Right atrium auricular region (tissue), 2 donors: ENCODE data around the gene TMEM52B. TPM values are rescaled to one million over a fixed set of nuclear protein-coding genes. Genes with fewer than 3 reads are reported as not detected.
"Not testable (repeated sequence)": the region's sequence is repeated elsewhere in the genome, so short reads cannot be mapped to it uniquely, and the experiment has no call there.

ENCODE experiments used
- DNase-seq: peaks from one replicate; pipeline ENCODE4 v3.0.0-alpha.2; 2019; ENCODE audit warnings: low spot score
- H3K27ac ChIP-seq, 2 donors: fragments of 200-600 bp; sonication (generic); 1 replicate in 1 of 2; 2 replicates in 1 of 2; pipeline ENCODE4 v1.5.1; 2016 to 2019
- H3K27me3 ChIP-seq, 2 donors: fragments of 200-600 bp; sonication (generic); one replicate each; pipeline versions ENCODE4 v1.5.1 to v1.6.0; 2017 to 2019
- H3K36me3 ChIP-seq: fragments of 200-600 bp; sonication (generic); one replicate; pipeline ENCODE4 v1.5.1; 2016
- H3K4me1 ChIP-seq, 2 donors: fragments of 200-600 bp; sonication (generic); one replicate each; pipeline versions ENCODE4 v1.5.1 to v1.6.0; 2017 to 2019
- H3K4me3 ChIP-seq, 2 donors: fragments of 200-600 bp; sonication (generic); 1 replicate in 1 of 2; 2 replicates in 1 of 2; pipeline ENCODE4 v1.5.1; 2017 to 2019; ENCODE audit warnings: mild to moderate bottlenecking in 1 of 2, moderate library complexity in 1 of 2
- H3K9me3 ChIP-seq, 2 donors: fragments of 200-600 bp; sonication (generic); one replicate each; pipeline ENCODE4 v1.5.1; 2019
- total RNA-seq, 2 donors: library from RNA; depleted of rRNA; stranded (reverse); fragments of >200 nt; gene quantifications; one replicate each; pipeline ENCODE4 v1.1.0, GENCODE V29; 2016
- TF ChIP-seq, protein P1 (sequence below), 2 donors: fragments of 200-600 bp; sonication (generic); IDR thresholded peaks; one replicate each; pipeline ENCODE4 v1.5.1; 2019; ENCODE audit warnings: antibody characterized with exemption in 2 of 2

TMEM52B gene
- total RNA-seq, 2 donors from 2014 or later, result 0.51 TPM; not detected in 1

DNA sequence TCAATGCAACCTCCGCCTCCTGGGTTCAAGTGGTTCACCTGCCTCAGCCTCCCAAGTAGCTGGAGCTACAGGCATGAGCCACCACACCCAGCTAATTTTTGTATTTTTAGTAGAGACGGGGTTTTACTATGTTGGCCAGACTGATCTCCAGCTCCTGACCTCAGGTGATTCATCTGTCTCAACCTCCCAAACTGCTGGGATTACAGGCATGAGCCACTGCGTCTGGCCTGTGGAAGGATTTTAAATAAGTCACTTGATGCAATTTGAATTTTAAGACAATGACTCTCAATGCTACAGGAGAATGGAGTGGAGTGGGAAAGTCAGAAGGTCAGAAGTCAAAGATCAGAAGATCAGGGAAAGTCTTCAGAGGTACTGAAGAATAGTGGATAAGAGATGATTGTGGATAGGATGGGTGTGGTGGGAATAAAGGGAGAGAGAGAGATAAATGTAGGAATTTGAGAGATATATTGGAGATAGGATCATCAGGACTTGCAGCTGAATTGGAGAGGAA is 15.4 kb downstream of the TMEM52B start:
- Histone ChIP-seq H3K27me3 (no peaks in the 10 kb centered on the region), H3K36me3 (no peaks in the 10 kb centered on the region), H3K9me3 (no peaks in the 10 kb centered on the region), H3K27ac (no peak overlapping the region), H3K4me1 (no peaks in the 10 kb centered on the region), H3K4me3 (no peak overlapping the region)
- TF ChIP-seq, protein P1, sequence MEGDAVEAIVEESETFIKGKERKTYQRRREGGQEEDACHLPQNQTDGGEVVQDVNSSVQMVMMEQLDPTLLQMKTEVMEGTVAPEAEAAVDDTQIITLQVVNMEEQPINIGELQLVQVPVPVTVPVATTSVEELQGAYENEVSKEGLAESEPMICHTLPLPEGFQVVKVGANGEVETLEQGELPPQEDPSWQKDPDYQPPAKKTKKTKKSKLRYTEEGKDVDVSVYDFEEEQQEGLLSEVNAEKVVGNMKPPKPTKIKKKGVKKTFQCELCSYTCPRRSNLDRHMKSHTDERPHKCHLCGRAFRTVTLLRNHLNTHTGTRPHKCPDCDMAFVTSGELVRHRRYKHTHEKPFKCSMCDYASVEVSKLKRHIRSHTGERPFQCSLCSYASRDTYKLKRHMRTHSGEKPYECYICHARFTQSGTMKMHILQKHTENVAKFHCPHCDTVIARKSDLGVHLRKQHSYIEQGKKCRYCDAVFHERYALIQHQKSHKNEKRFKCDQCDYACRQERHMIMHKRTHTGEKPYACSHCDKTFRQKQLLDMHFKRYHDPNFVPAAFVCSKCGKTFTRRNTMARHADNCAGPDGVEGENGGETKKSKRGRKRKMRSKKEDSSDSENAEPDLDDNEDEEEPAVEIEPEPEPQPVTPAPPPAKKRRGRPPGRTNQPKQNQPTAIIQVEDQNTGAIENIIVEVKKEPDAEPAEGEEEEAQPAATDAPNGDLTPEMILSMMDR (IDR thresholded peaks at IDR 0.05), result no peak
- no peak for DNase-seq

DNA sequence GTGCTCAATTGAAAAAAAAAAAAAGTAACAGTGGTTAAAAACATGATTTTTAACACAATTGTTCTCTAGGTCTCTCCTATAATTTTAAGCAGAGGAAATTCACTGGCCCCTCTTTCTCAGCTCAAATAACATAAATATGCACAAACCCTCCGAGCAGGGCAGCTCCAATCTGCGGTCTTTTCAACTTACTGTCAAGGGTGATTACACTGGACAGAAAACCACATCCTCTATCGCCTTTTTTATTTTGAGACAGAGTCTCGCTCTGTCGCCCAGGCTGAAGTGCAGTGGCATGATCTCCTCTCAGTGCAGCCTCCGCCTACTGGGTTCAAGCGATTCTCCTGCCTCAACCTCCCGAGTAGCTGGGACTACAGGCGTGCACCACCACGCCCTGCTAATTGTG is 17.4 kb downstream of the TMEM52B start:
- Histone ChIP-seq H3K27ac (no peak overlapping the region), H3K4me1 (no peaks in the 10 kb centered on the region), H3K9me3 (no peaks in the 10 kb centered on the region), H3K36me3 (no peaks in the 10 kb centered on the region), H3K27me3 (no peaks in the 10 kb centered on the region), H3K4me3 (no peak overlapping the region)
- DNase-seq, result peak; percentile 36
- TF ChIP-seq, protein P1 (IDR thresholded peaks at IDR 0.05), result no peak

DNA sequence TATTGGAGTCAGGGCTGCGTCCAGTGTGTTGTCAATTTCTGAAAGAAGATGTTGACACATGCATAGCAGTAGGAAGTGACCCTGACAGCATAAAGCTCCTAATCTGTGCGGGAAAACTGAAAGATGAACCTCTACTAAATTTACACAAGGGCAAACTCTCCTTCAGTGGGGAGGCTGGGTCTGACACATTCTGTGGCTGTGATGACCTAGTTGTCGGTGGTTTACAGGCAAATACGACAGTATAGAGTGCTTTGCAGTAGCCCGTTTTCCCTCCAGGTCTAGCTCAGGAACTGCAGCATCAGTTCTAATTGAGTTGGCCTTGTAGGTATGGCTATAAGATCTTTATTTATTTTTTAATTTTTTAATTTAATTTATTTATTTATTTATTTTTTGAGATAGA is 19.0 kb downstream of the TMEM52B start:
- no peaks in the 10 kb centered on the region for H3K36me3 ChIP-seq
- no peak for DNase-seq
- H3K27ac ChIP-seq, result no peak overlapping the region
- H3K4me3 ChIP-seq, result no peak overlapping the region
- no peaks in the 10 kb centered on the region for H3K27me3 ChIP-seq
- TF ChIP-seq, protein P1 (IDR thresholded peaks at IDR 0.05), result no peak
- H3K4me1 ChIP-seq, result no peaks in the 10 kb centered on the region
- no peaks in the 10 kb centered on the region for H3K9me3 ChIP-seq

DNA sequence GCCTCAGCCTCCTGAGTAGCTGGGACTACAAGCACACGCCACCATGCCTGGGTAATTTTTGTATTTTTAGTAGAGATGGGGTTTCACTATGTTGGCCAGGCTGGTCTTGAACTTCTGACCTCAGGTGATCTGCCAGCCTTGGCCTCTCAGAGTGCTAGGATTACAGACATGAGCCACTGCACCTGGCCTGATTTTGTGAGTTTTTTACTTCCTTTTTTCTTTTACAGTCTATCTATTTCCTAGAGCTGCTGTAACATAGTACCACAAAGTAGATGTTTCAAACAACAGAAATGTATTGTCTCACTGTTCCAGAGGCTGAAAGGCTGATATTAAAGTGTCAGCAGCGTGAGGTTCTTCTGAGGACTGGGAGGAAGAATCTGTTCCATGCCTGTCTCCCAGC is 25.7 kb downstream of the TMEM52B start:
- not testable (repeated sequence) for H3K4me1 ChIP-seq, H3K27ac ChIP-seq, H3K4me3 ChIP-seq, H3K36me3 ChIP-seq, H3K9me3 ChIP-seq, H3K27me3 ChIP-seq, DNase-seq

DNA sequence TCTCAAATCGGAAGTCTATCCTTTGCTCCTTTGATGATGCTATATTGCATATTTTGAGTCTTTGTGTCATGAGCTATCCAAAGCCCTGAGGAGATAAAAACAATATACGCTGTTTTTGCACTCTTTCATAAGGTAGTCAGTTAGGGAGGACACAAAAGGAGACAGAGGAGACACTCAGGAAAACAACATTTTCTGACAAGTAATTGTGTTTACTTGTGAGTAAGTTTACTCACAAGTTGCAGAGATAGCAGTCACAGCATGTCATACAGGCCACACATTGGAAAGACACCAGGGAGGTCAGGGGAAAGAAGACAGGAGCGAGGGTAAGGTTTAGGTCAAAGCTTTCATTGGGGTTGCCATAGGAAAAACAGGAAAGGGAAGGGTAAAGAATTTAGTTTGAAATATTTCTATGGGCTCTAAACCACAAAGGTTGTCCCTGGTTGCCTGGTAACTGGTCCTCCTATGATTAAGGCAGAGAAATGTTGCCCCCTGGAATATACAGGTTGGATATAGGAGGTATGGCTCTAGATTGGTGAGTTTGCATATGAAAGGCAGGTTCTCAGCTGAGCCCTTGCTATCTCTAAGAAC is 26.5 kb downstream of the TMEM52B start:
- Histone ChIP-seq H3K4me1 (no peaks in the 10 kb centered on the region), H3K4me3 (no peak overlapping the region), H3K9me3 (no peaks in the 10 kb centered on the region), H3K27me3 (no peaks in the 10 kb centered on the region), H3K36me3 (no peaks in the 10 kb centered on the region), H3K27ac (no peak overlapping the region)
- TF ChIP-seq, protein P1 (IDR thresholded peaks at IDR 0.05), result no peak
- no peak for DNase-seq

DNA sequence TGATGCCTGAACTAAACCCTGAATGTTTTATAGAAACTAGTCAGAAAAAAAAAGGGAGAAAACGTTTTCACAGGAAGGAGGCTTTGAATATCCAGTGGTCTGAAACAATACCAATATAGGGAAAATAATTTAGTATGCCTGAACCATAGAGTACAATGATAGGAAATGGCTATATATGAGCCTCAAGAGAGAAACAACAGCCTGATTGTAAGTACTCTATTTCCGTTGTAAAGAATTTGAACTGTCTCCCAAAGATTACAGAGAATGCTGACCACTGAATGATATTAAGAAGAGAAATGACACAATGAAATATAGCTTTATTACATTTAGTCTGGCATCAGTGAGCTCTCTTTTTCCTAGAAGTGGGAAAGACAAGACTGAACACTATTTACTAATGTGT is 28.3 kb downstream of the TMEM52B start:
- TF ChIP-seq, protein P1 (IDR thresholded peaks at IDR 0.05), result no peak
- Histone ChIP-seq H3K4me1 (peaks cover 0 to 3% of the 10 kb centered on the region in 2 donors), H3K9me3 (no peaks in the 10 kb centered on the region), H3K4me3 (no peak overlapping the region), H3K27ac (no peak overlapping the region), H3K36me3 (no peaks in the 10 kb centered on the region), H3K27me3 (no peaks in the 10 kb centered on the region)
- DNase-seq, result no peak
